ENCODE data around the gene COL5A2. TPM values are rescaled to one million over a fixed set of nuclear protein-coding genes. Genes with fewer than 3 reads are reported as not detected.

Gene COL5A2
- total and polyA plus RNA-seq, 12 donors, result 5.2 to 46.4 (median 14.5) TPM

- Histone ChIP-seq H3K4me3 (no peak overlapping the region), H3K27me3 (no peaks in the 10 kb centered on the region), H3K36me3 (replicated peaks in 1 of 2) (no peaks in the 10 kb centered on the region), H3K27ac (no peak overlapping the region), H3K4me1 (replicated peaks in 1 of 2) (peaks cover 0 to 9% of the 10 kb centered on the region in 2 donors), H3K9me3 (replicated peaks in 1 of 3) (no peaks in the 10 kb centered on the region)
- DNase-seq, result no peak
- WGBS, 4 donors, result 94 to 95% (median 94%) methylated on average over 3 of the region's 3 CpGs
- intact Hi-C loops (cut with DNase I), result no loop called here
- TF ChIP-seq CTCF (IDR thresholded peaks at IDR 0.05), result no peak
- no peak for TF ChIP-seq POLR2A (IDR thresholded peaks at IDR 0.05)
These were observed 13.7 kb downstream of the COL5A2 start for GRCh38 chr2:189165656-189166380.

DNA sequence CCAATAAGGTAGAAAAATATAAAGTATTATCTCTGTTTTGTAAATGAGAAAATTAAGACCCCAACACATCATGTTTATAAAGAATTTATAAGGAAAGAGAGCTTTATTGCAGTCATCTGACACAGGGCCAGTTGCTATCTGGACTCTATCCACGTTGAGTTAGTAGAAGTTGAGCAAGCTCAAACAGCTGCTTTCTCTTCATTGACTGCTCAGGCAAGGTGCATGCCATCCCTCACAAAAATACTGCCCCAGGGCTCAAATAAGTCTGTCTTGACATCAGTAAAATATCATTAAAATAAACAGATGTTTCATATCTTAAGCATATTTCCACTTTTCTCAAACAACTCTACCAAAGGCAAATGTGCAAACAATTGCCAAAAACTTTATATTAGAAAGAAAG lies 14.8 kb downstream of the COL5A2 start:
- Histone ChIP-seq H3K4me3 (no peak overlapping the region), H3K4me1 (replicated peaks in 1 of 2) (peaks cover 0 to 9% of the 10 kb centered on the region in 2 donors), H3K27ac (no peak overlapping the region), H3K36me3 (replicated peaks in 1 of 2) (no peaks in the 10 kb centered on the region), H3K9me3 (replicated peaks in 1 of 3) (no peaks in the 10 kb centered on the region), H3K27me3 (no peaks in the 10 kb centered on the region)
- DNase-seq, result peak in 1 of 7 donors; percentile 2
- intact Hi-C loops (cut with DNase I), result no loop called here
- 31 to 42% (median 40%) methylated on average over 1 of the region's 1 CpG for WGBS, 4 donors
- TF ChIP-seq CTCF (IDR thresholded peaks at IDR 0.05), result no peak
- no peak for TF ChIP-seq POLR2A (IDR thresholded peaks at IDR 0.05)

GRCh38 chr2:189163889-189164288 lies 15.7 kb downstream of the COL5A2 start:
- H3K4me3 ChIP-seq, result no peak overlapping the region
- H3K27me3 ChIP-seq, result no peaks in the 10 kb centered on the region
- 43 to 51% (median 45%) methylated on average over 3 of the region's 3 CpGs for WGBS, 4 donors
- H3K36me3 ChIP-seq (replicated peaks in 1 of 2), result no peaks in the 10 kb centered on the region
- no peak for DNase-seq
- intact Hi-C loops (cut with DNase I), result no loop called here
- no peaks in the 10 kb centered on the region for H3K9me3 ChIP-seq (replicated peaks in 1 of 3)
- H3K27ac ChIP-seq, result peak overlapping the region in 1 of 5 donors; percentile 57
- TF ChIP-seq CTCF (IDR thresholded peaks at IDR 0.05) (no peak), POLR2A (IDR thresholded peaks at IDR 0.05) (no peak)
- H3K4me1 ChIP-seq (replicated peaks in 1 of 2), result peaks cover 0 to 9% of the 10 kb centered on the region in 2 donors

DNA sequence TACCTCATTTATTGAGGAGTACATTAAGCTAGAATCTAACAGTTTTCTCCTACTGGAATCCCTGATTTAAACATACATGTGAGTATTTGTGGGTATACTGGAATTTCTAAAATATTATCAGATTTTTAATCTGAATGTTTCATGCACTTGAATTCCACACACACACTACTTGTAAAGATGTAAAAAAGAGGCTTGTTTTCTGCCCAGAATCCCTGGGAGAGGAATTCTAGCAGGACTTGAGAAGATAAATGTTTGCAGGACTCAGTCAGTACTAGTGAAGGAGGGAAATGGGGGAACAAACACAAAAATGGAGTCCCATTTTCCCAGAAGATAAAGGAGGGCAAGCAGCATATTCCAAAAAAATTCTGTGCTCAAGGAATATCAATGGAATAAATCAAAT lies 17.0 kb downstream of the COL5A2 start:
- Histone ChIP-seq H3K4me3 (no peak overlapping the region), H3K27me3 (no peaks in the 10 kb centered on the region), H3K9me3 (replicated peaks in 1 of 3) (no peaks in the 10 kb centered on the region), H3K36me3 (replicated peaks in 1 of 2) (no peaks in the 10 kb centered on the region), H3K27ac (no peak overlapping the region), H3K4me1 (replicated peaks in 1 of 2) (peaks cover 0 to 9% of the 10 kb centered on the region in 2 donors)
- intact Hi-C loops (cut with DNase I), result no loop called here
- no peak for DNase-seq
- TF ChIP-seq CTCF (IDR thresholded peaks at IDR 0.05), result no peak
- no peak for TF ChIP-seq POLR2A (IDR thresholded peaks at IDR 0.05)

Data from adrenal gland (tissue), 12 donors.